Fibroblast of skin of left biceps (primary cell): ENCODE measurements around the gene SPARC.
A peak's percentile ranks its signal among the peaks of the same experiment; 100 is the strongest.
"Not testable (repeated sequence)": the region's sequence is repeated elsewhere in the genome, so short reads cannot be mapped to it uniquely, and the experiment has no call there.

Source experiments
- DNase-seq, 2 experiments: peaks; one replicate each; pipeline ENCODE4 v3.0.0-alpha.2; 2013; ENCODE audit warnings: low read depth in 2 of 2

Gene SPARC

GRCh38 chr5:151686674-151687407, at the start of gene SPARC:
TSS of gene SPARC (minus strand) at chr5:151686915. CDS start at chr5:151676188, 10,727 bp downstream.
- DNase-seq: peak; percentile 88 to 89

GRCh38 chr5:151735646-151736045, 48.9 kb upstream of the SPARC start:
- no peak for DNase-seq

- no peak for DNase-seq
These were observed 47.3 kb upstream of the SPARC start for GRCh38 chr5:151734064-151734408.

GRCh38 chr5:151733358-151734063, 46.8 kb upstream of the SPARC start:
- DNase-seq: no peak

- no peak for DNase-seq
These were observed 43.7 kb upstream of the SPARC start for GRCh38 chr5:151730381-151730780.

GRCh38 chr5:151729597-151729996, 42.9 kb upstream of the SPARC start:
- not testable (repeated sequence) for DNase-seq

- DNase-seq: no peak
These were observed 37.6 kb upstream of the SPARC start for GRCh38 chr5:151724360-151724759.

- DNase-seq: no peak
These were observed 35.8 kb upstream of the SPARC start for GRCh38 chr5:151722546-151722945.

- DNase-seq: no peak
These were observed 35.2 kb upstream of the SPARC start for GRCh38 chr5:151721812-151722391.

GRCh38 chr5:151721087-151721646, 34.5 kb upstream of the SPARC start:
- DNase-seq: no peak

- DNase-seq: no peak
These were observed 33.5 kb upstream of the SPARC start for GRCh38 chr5:151720215-151720614.

GRCh38 chr5:151719228-151720000, 32.7 kb upstream of the SPARC start:
- DNase-seq: no peak

- DNase-seq: peak; percentile 77 to 79
These were observed 31.9 kb upstream of the SPARC start for GRCh38 chr5:151718646-151719045.

GRCh38 chr5:151718153-151718552, 31.4 kb upstream of the SPARC start:
- no peak for DNase-seq

GRCh38 chr5:151717416-151717815, 30.7 kb upstream of the SPARC start:
- DNase-seq: no peak

GRCh38 chr5:151709109-151709735, 22.5 kb upstream of the SPARC start:
- no peak for DNase-seq

GRCh38 chr5:151708126-151708525, 21.4 kb upstream of the SPARC start:
- no peak for DNase-seq

- no peak for DNase-seq
These were observed 20.9 kb upstream of the SPARC start for GRCh38 chr5:151707567-151707966.

- no peak for DNase-seq
These were observed 20.2 kb upstream of the SPARC start for GRCh38 chr5:151706906-151707305.

- DNase-seq: no peak
These were observed 17.1 kb upstream of the SPARC start for GRCh38 chr5:151703780-151704179.

- DNase-seq: no peak
These were observed 16.5 kb upstream of the SPARC start for GRCh38 chr5:151703227-151703626.
